ENCODE measurements around the gene IRF4. TPM values are rescaled to one million over a fixed set of nuclear protein-coding genes. Genes with fewer than 3 reads are reported as not detected.
A peak's percentile ranks its signal among the peaks of the same experiment; 100 is the strongest.

The IRF4 gene
- total RNA-seq, 3 donors from 2014 or later: 2.8 to 10.5 (median 4.5) TPM

DNA sequence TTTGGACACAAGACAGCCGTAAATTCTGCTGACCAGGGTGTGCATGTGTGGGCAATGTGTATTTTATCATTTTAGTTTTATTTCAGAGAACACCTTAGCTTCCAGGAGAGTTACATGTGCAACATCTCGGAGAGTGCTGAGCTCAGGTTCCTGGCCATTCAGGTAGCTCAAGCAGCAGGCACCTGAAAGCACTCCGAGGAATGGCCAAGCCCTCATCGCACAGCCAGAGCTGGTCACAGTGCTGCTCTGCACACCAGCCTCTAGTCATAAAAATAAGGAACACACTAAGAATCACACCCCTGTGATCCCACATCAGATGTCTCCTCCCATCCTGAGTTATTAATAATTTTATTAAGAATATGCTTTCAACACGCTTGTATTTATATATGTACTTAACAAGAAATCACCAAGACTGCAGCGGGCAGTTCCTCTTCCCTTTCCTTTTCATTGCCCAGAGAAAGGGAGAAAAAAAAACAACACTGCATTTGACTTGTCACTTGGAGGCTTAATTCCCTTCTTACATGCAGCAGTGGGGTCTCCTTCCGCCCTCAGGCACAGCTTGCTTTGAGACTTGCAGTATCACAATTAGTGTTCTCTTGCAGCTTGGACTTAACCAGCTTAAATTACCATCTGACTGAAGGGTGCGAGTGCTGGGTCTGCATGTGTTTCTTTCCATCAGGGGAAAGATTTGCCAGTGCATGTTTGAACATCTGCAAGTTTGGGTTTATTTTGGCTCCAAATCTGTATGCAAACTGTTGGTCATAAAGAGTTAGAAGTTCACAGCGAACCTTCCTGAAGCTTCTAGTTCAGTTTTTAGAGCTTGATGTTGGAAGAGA, 36.0 kb upstream of the IRF4 start:
- Histone ChIP-seq H3K36me3 (ENCODE audit: low read depth) (no peaks in the 10 kb centered on the region), H3K4me1 (ENCODE audit: low read depth) (no peaks in the 10 kb centered on the region), H3K9me3 (peaks cover 22% of the 10 kb centered on the region), H3K4me3 (no peak overlapping the region)
- no peak for TF ChIP-seq CTCF (IDR thresholded peaks at IDR 0.05)
- intact Hi-C loops (cut with DNase I, micrococcal nuclease): no loop called here
- ATAC-seq: no peak
- no peak for DNase-seq

- TF ChIP-seq CTCF (IDR thresholded peaks at IDR 0.05): no peak
- Histone ChIP-seq H3K4me1 (ENCODE audit: low read depth) (no peaks in the 10 kb centered on the region), H3K4me3 (no peak overlapping the region), H3K9me3 (peaks cover 26% of the 10 kb centered on the region), H3K36me3 (ENCODE audit: low read depth) (no peaks in the 10 kb centered on the region)
- peak; percentile 21 for ATAC-seq
- intact Hi-C loops (cut with DNase I, micrococcal nuclease): no loop called here
- DNase-seq: peak in 2 of 3 donors; percentile 35 to 61
Measured at GRCh38 chr6:356828-357251, 34.7 kb upstream of the IRF4 start.

GRCh38 chr6:357261-357790, 34.2 kb upstream of the IRF4 start:
- Histone ChIP-seq H3K4me3 (no peak overlapping the region), H3K36me3 (ENCODE audit: low read depth) (no peaks in the 10 kb centered on the region), H3K9me3 (peaks cover 29% of the 10 kb centered on the region), H3K4me1 (ENCODE audit: low read depth) (no peaks in the 10 kb centered on the region)
- intact Hi-C loops (cut with DNase I, micrococcal nuclease): no loop called here
- no peak for TF ChIP-seq CTCF (IDR thresholded peaks at IDR 0.05)
- ATAC-seq (no peak), DNase-seq (peak in 1 of 3 donors; percentile 52)

DNA sequence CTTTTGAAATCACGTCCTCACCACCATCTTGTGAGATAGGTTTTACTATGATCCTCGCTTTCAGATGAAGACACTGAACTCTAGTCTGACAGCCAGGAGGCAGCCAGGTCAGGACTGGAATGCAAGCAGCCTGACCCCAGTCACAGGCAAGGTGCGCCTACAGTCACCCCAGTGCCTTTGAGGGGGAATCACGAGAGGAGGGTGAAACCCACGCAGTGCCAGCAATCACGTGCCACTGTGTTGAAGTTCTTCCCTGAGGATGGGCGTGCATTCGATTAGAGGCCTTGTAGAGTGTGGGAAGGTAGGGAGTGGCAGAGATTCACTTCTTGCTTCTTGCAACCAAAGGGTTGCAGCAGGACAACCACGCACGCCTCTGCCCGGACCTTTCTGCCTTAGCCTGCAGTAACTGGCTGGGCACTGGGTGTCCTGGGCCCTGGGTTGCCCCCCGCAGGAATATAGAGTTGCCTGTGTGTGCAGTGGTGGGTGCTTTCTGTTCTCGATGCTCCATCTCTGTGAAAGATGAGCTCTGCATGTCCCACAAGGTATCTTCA, 33.7 kb upstream of the IRF4 start:
- Histone ChIP-seq H3K4me3 (no peak overlapping the region), H3K36me3 (ENCODE audit: low read depth) (no peaks in the 10 kb centered on the region), H3K4me1 (ENCODE audit: low read depth) (no peaks in the 10 kb centered on the region), H3K9me3 (peaks cover 34% of the 10 kb centered on the region)
- ATAC-seq (no peak), DNase-seq (no peak)
- intact Hi-C loops (cut with DNase I, micrococcal nuclease): no loop called here
- no peak for TF ChIP-seq CTCF (IDR thresholded peaks at IDR 0.05)

DNA sequence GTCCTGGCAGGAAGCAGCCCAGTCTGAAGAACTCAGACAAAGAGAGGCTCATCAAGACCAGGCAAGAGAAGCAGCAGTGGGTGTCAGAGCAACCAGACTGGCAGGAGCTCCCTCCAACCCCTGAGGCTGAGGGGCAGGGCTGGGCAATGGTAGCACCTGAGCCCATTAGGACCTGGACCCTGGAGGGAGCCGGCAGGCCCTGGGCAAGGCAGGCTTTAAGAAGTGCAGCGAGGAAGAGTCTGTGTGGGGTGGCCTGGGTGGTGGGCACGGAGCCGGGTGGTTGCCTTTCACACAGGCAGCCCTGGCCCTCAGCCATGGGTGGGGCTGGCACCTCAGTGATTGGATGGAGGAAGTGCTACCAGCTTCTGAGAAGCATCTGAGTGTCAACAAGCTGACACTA, 33.1 kb upstream of the IRF4 start:
- TF ChIP-seq CTCF (IDR thresholded peaks at IDR 0.05): no peak
- peak in 1 of 3 donors; percentile 61 for DNase-seq
- intact Hi-C loops (cut with DNase I, micrococcal nuclease): no loop called here
- Histone ChIP-seq H3K36me3 (ENCODE audit: low read depth) (no peaks in the 10 kb centered on the region), H3K9me3 (peaks cover 39% of the 10 kb centered on the region), H3K4me1 (ENCODE audit: low read depth) (no peaks in the 10 kb centered on the region), H3K4me3 (no peak overlapping the region)
- ATAC-seq: peak; percentile 31
